K562 (cell line): Measurements from ENCODE around the gene ERP27. TPM values are rescaled to one million over a fixed set of nuclear protein-coding genes. Genes with fewer than 3 reads are reported as not detected.

Source experiments
- ATAC-seq: fragments of 200-7000 bp; cut with Tn5 transposase; 3 replicates; pipeline ENCODE4 v1.9.1; 2020; ENCODE audit warnings: moderate library complexity
- BruUV-seq: library from RNA; stranded (reverse); fragments of 400-500 nt; replicated peaks from 2 replicates; lab custom pipeline; 2021; lab: Mats Ljungman, UMichigan
- CTCF ChIA-PET: fragments of 300-600 bp; formaldehyde crosslinking; extraction: SDS; loops from one replicate; lab custom pipeline; 2021; ENCODE audit warnings: low intra/inter-chr PET ratio; lab: Yijun Ruan, JAX
- POLR2A ChIA-PET: fragments of 300-600, 350-650 bp; sonication (Branson Sonifier 250); formaldehyde crosslinking; extraction: SDS; loops from one replicate; lab custom pipeline; 2021; ENCODE audit warnings: antibody characterized with exemption, inconsistent platforms; lab: Yijun Ruan, JAX
- DNase-seq, 4 experiments: peaks; one replicate each; pipeline versions ENCODE4 v3.0.0 to v3.0.0-alpha.2; 2011 to 2018; ENCODE audit warnings: low spot score in 3 of 4, mixed read lengths in 3 of 4; ENCODE audit errors: extremely low read depth in 1 of 4
- FAIRE-seq: peaks from 2 replicates; lab custom pipeline; 2011; peaks lifted over from hg19 to GRCh38; lab: Jason Lieb, UNC
- H2AFZ ChIP-seq: 2 replicates; pipeline ENCODE4 v1.6.0; 2011; ENCODE audit warnings: low read depth, low read length, control low read depth, inconsistent platforms
- H3K27ac ChIP-seq: fragments of 200-600 bp; 3 replicates; pipeline ENCODE4 v1.8.0; 2011; ENCODE audit warnings: low read depth, mild to moderate bottlenecking, control low read depth, inconsistent platforms, low read length, moderate library complexity, mixed read lengths; ENCODE audit errors: extremely low read depth
- H3K27me3 ChIP-seq, 2 experiments: fragments of 300-600 bp in 1 of 2; 2 replicates in 1 of 2; 3 replicates in 1 of 2; pipeline versions ENCODE4 v1.6.0 to v1.8.0; 2011; ENCODE audit warnings: inconsistent platforms in 2 of 2, low read length in 2 of 2, mild to moderate bottlenecking in 1 of 2, mixed read lengths in 1 of 2, moderate library complexity in 1 of 2; ENCODE audit not compliant: control insufficient read depth in 2 of 2, insufficient read depth in 2 of 2
- H3K36me3 ChIP-seq: fragments of 300-600 bp; 3 replicates; pipeline ENCODE4 v1.8.0; 2011; ENCODE audit warnings: mild to moderate bottlenecking, low read length, inconsistent platforms; ENCODE audit not compliant: control insufficient read depth, insufficient read depth
- H3K4me1 ChIP-seq, 2 experiments: fragments of 200-600 bp in 1 of 2; replicated peaks in 1 of 2; 2 replicates in 1 of 2; 3 replicates in 1 of 2; pipeline versions ENCODE4 v1.5.1 to v1.8.0; 2011; ENCODE audit warnings: inconsistent platforms in 2 of 2, low read length in 2 of 2, mild to moderate bottlenecking in 1 of 2, mixed read lengths in 1 of 2, moderate library complexity in 1 of 2; ENCODE audit not compliant: control insufficient read depth in 2 of 2, insufficient read depth in 2 of 2
- H3K4me2 ChIP-seq: 2 replicates; pipeline ENCODE4 v1.6.1; 2011; ENCODE audit warnings: low read length, control low read depth, inconsistent platforms, mixed read lengths; ENCODE audit not compliant: insufficient read depth
- H3K4me3 ChIP-seq: fragments of 200-600 bp; sonication (generic), shearing (Covaris generic); 2 replicates; pipeline ENCODE4 v1.5.1; 2016; ENCODE audit warnings: control low read depth, inconsistent platforms
- H3K79me2 ChIP-seq: fragments of 200-600 bp; 3 replicates; pipeline ENCODE4 v1.8.0; 2011; ENCODE audit warnings: low read length, inconsistent platforms; ENCODE audit not compliant: control insufficient read depth, insufficient read depth
- H3K9ac ChIP-seq, 2 experiments: 2 replicates each; pipeline versions ENCODE4 v1.6.0 to v1.6.1; 2011; ENCODE audit warnings: low read depth in 2 of 2, low read length in 2 of 2, control low read depth in 1 of 2, inconsistent platforms in 1 of 2, mild to moderate bottlenecking in 1 of 2, mixed read lengths in 1 of 2; ENCODE audit not compliant: insufficient read depth in 1 of 2
- H3K9me1 ChIP-seq: one replicate; pipeline ENCODE4 v1.6.0; 2011; ENCODE audit warnings: inconsistent platforms, mild to moderate bottlenecking, low read length, moderate library complexity; ENCODE audit not compliant: control insufficient read depth, insufficient read depth
- H3K9me3 ChIP-seq: replicated peaks from 2 replicates; pipeline ENCODE4 v1.5.1; 2011; ENCODE audit warnings: low read depth, low read length, inconsistent platforms; ENCODE audit not compliant: control insufficient read depth, insufficient read depth
- H4K20me1 ChIP-seq: replicated peaks from 2 replicates; pipeline ENCODE4 v1.6.1; 2011; ENCODE audit warnings: low read length, inconsistent platforms, mixed read lengths; ENCODE audit not compliant: control insufficient read depth, insufficient read depth
- CHD1 ChIP-seq: fragments of 200-600 bp; sonication (generic); IDR thresholded peaks from one replicate; pipeline ENCODE4 v1.6.1; 2012; ENCODE audit warnings: mild to moderate bottlenecking, moderate library complexity, low read length, inconsistent platforms
- CHD7 ChIP-seq: fragments of 200-600 bp; sonication (generic); IDR thresholded peaks from one replicate; pipeline ENCODE4 v1.6.1; 2012; ENCODE audit warnings: mild to moderate bottlenecking, low read depth, low read length, inconsistent platforms
- CREB5 ChIP-seq: fragments of 250-450 bp; sonication (Bioruptor Pico); IDR thresholded peaks from 2 replicates; pipeline ENCODE4 v1.5.0; 2020; ENCODE audit warnings: mild to moderate bottlenecking
- DDX20 ChIP-seq: fragments of 450-650 bp; IDR thresholded peaks from 2 replicates; pipeline ENCODE4 v1.6.1; 2016; ENCODE audit warnings: missing genetic modification characterization, low read depth, mild to moderate bottlenecking, missing compliant biosample characterization, moderate library complexity
- HCFC1 ChIP-seq: IDR thresholded peaks from 2 replicates; pipeline ENCODE4 v1.6.1; 2012; ENCODE audit warnings: low read depth, low read length, improper control_type of control experiment
- LCOR ChIP-seq: sonication (generic); formaldehyde crosslinking; IDR thresholded peaks from 2 replicates; pipeline ENCODE4 v1.8.0; 2022; ENCODE audit warnings: mild to moderate bottlenecking, missing genetic modification reagents
- SNAPC5 ChIP-seq: fragments of 250-450 bp; sonication (Bioruptor Pico); IDR thresholded peaks from 2 replicates; pipeline ENCODE4 v1.8.0; 2021; ENCODE audit warnings: moderate library complexity, mild to moderate bottlenecking, inconsistent platforms
- SOX6 ChIP-seq: fragments of 450-650 bp; IDR thresholded peaks from 2 replicates; pipeline ENCODE4 v1.6.1; 2014; ENCODE audit warnings: mild to moderate bottlenecking
- ZNF75A ChIP-seq: fragments of 450-650 bp; formaldehyde crosslinking; IDR thresholded peaks from 2 replicates; pipeline ENCODE4 v1.4.0; 2020; ENCODE audit warnings: mild to moderate bottlenecking
- WGBS: fragments of 100-300 bp; shearing (Covaris generic); methylation state at CpG from one replicate; pipeline ENCODE4 v1.1.6; 2016; ENCODE audit warnings: low coverage, mixed read lengths; ENCODE audit not compliant: insufficient coverage; ENCODE audit errors: missing lambda C conversion rate; 5-methylcytosine and 5-hydroxymethylcytosine counted together
- in situ Hi-C: fragments of 300-500 bp; cut with MboI; formaldehyde crosslinking; loops from 4 replicates; pipeline ENCODE4 v1.15.0; 2018; ENCODE audit warnings: inconsistent platforms, mixed read lengths
- intact Hi-C: fragments of 100-400 bp; cut with micrococcal nuclease; formaldehyde crosslinking; loops from 2 replicates; pipeline ENCODE4 v1.14.2; 2022
- polyA plus RNA-seq, 8 experiments: library from polyadenylated mRNA; depleted of rRNA in 4 of 8; stranded (reverse) in 5 of 8; unstranded in 3 of 8; fragments of >200 nt; fragmentation: Nextera tagmentation in 2 of 8; fragmentation: Illumina TruSeq in 1 of 8; extraction: Ambion mirVana in 2 of 8; extraction: Trizol in 1 of 8; gene quantifications; 2 replicates each; pipeline versions ENCODE4 v1.2.1 to v1.2.3, GENCODE V29; 2011 to 2014; ENCODE audit warnings: inconsistent platforms in 1 of 8, missing spikeins in 1 of 8
- total RNA-seq, 7 experiments: library from RNA; depleted of rRNA in 6 of 7; stranded (reverse); fragments of >200 nt in 6 of 7; fragmentation: Illumina TruSeq in 2 of 7; extraction: Trizol in 2 of 7; gene quantifications; 2 replicates each; pipeline versions ENCODE4 v1.2.1 to v1.2.3, GENCODE V29; 2011 to 2021; ENCODE audit warnings: low replicate concordance in 1 of 7

Gene ERP27
- total and polyA plus RNA-seq, 9 of the 15 experiments (the other 6 are each of a cell fraction or from before 2014, with no cell fraction given) = 0.07 to 0.27 (median 0.11) TPM; not detected in 6

GRCh38 chr12:14954269-14954668 lies 15.9 kb upstream of the ERP27 start:
- H4K20me1 ChIP-seq = no peaks in the 10 kb centered on the region
- no peak for DNase-seq
- ChIA-PET POLR2A (no interaction called here), CTCF (no interaction called here)
- H3K4me2 ChIP-seq = no peak overlapping the region
- in situ Hi-C loops = loop anchor here (25.0 kb wide), 1 partner anchor 742 kb away; no protein-coding TSS in a partner anchor
- 25% methylated on average over 3 of the region's 4 CpGs for WGBS
- no peaks in the 10 kb centered on the region for H3K9me1 ChIP-seq
- H3K4me1 ChIP-seq = no peaks in the 10 kb centered on the region; a peak in 2 of 5 replicates
- no peak overlapping the region for H3K4me3 ChIP-seq
- no peak for ATAC-seq
- H3K36me3 ChIP-seq = peaks cover 12% of the 10 kb centered on the region; the same call in 1 of the 3 replicates
- H2AFZ ChIP-seq = no peak overlapping the region
- no peak for FAIRE-seq
- no peaks in the 10 kb centered on the region for H3K9me3 ChIP-seq
- no peak overlapping the region for H3K27ac ChIP-seq
- no peak overlapping the region for H3K9ac ChIP-seq
- no TSS peak for BruUV-seq
- intact Hi-C loops = no loop called here
- H3K27me3 ChIP-seq = no peaks in the 10 kb centered on the region
- no peaks in the 10 kb centered on the region for H3K79me2 ChIP-seq
- TF ChIP-seq ZNF75A (no peak), DDX20 (tag) (no peak), SOX6 (no peak), CHD7 (no peak), HCFC1 (no peak), CREB5 (no peak), CHD1 (no peak), LCOR (no peak), SNAPC5 (CRISPR knock-in tag) (no peak)
